ENCODE measurements around the gene FBXO8.

GRCh38 chr4:174259580-174259979, 23.9 kb downstream of the FBXO8 start:
- TF ChIP-seq CTCF (IDR thresholded peaks at IDR 0.05 in 4 of 5, conservative IDR thresholded peaks at IDR 0.05 in 1 of 5), result no peak
- no peak for TF ChIP-seq POLR2A (IDR thresholded peaks at IDR 0.05)

Data from gastrocnemius medialis (tissue), 4 donors.